Measurements from ENCODE around the gene NISCH.

Gene NISCH

DNA sequence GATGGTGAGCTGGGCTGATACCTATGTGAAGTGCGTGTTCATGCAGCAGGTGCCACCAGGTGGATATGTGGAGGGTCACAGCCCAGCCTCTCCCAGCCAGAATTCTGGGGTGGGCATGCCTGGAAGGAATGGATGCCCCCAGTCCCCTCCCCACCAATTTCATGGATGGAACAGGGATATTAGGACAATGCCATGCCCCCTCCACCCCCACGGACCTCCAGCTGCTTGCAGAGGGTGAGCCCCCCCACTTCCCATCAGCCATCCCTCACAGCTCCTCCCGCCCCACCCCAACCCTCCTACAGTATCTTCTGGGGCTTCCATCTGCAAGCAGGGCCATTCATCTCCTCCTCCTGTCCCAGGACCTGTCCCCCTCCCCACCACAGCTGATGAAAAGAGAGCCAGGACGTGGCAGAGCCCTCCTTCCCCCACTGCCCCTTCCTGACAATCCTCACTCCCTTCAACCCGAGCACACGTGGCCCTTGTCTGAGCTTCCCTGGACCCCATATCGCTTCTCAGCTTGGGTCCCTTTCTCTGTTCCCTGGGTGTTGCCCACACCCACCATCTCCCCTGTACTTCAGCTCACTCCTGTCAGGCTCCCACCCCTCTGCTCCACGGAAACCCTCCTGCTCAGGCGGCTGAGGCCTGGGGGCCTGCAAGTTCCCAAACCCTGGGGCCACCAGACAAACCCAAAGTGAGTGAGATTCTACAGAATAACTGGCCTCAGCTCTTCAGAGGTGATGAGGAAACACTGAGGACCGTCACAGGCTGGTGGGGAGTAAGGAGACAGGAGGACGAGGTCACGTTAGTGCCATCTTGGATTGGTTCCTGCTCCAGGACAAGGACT, 7.7 kb upstream of the NISCH start:
- DNase-seq (ENCODE audit: low read depth in 2 of 2): no peak

GRCh38 chr3:52450489-52451236, 4.7 kb upstream of the NISCH start:
- no peak for DNase-seq (ENCODE audit: low read depth in 2 of 2)

GRCh38 chr3:52451237-52452083, 3.9 kb upstream of the NISCH start:
- no peak for DNase-seq (ENCODE audit: low read depth in 2 of 2)

- DNase-seq (ENCODE audit: low read depth in 2 of 2): no peak
Observed at GRCh38 chr3:52452126-52452525, 3.3 kb upstream of the NISCH start.

DNA sequence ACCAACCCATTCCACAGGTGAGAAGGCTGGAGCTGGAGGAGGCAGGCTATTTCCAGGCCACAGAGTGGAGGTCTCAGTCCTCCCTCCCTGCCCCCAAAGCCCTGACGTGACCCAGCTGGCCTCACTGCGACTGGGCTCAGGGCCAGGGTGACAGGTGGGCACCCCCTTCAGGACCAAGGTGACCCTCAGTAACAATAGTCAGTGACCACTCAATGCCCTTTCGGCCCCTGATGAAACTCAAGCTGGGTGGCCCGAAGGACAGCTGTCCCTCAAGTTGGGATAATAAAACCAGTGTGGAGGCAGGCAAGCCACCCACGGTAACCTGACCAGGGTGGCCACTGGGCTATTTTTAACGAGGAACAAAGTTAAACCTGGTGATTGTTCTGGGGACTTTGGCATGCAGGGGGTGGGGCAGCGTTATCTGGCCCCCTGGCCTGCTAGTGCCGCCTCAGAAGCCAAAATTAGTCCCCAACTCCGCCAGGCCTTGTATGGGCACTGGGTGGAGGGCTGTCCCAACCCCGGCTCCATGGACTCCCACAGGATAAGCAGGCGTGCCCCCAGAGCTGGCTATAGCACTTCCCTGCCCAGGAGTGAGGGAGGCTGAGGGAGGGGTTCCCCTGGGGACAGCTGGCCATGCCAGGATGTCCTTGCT, 2.7 kb upstream of the NISCH start:
- no peak for DNase-seq (ENCODE audit: low read depth in 2 of 2)

DNA sequence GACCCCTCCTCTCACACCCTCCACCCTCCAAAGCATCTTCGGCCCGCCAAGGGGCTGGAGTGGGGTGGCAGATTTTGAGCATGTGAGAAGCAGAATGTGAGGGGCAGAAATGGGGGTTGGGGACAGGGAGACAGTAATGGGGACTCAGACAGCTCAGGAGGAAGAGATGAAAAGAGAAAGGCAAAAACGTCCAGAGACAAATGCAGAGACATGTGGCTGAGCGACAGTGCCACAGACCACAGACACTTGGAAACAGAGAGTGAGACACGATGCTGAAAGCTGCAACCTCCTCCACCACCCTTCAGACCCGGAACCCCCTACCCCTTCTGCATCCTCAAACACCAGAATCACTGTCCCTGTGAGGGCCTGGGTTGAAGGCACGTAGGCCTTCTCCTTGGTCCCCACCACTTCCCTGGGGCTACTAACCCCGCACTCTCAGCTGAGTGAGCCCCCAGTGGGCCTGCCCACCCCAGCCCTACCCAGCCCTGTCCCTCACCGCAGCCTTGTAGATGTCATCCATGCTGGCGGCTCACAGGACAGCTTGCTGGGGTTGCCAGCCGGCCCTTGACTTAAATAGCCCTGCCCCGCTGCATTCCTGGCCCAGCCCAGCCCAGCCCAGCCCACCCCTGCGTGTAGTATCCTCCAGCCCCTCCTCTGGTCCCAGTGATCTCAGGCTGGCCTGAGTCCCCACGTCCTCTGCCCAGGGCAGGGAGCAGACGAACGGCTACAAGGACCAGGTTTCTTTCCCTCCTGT, 1.7 kb upstream of the NISCH start, which contains the start of gene TNNC1:
Gene TNNC1, minus strand, starts transcription at position 546 of the 754 bp plus-strand sequence. Its CDS starts 26 bp downstream, at position 520.
- no peak for DNase-seq (ENCODE audit: low read depth in 2 of 2)

GRCh38 chr3:52454250-52454937, 1.0 kb upstream of the NISCH start:
- DNase-seq (ENCODE audit: low read depth in 2 of 2): no peak

GRCh38 chr3:52454938-52455282, 494 bp upstream of the NISCH start:
- no peak for DNase-seq (ENCODE audit: low read depth in 2 of 2)

DNA sequence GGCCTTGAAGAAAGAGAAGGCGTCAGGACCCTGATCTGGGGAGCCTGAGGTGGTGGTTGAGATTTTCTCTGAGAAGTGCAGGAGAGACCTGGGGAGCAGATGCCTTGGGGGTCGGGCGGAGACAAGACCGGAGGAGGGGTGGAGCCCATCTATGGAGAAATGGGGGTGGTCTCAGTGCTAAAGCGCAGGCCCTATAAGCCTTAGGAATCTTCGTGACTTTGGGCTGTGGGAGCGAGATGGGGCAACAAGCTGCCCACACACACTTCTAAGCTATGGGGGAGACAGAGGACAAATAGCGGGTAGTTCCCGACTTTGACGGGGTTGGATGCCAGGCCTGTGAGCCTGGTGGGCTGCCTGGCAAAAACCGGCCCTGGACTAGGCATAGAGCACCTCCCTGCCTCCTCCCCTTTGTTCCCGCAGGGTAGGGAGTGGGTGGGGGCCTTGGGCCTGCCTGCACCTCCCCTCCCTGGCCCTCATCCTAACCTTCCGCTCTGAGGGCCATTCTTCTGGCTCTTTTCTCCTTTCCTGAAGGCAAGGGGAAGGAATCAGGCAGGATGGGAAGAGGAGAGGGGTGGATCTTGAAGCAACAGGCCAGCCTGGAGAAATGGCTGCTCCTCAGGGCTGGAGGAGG, 880 bp downstream of the NISCH start:
- DNase-seq (ENCODE audit: low read depth in 2 of 2): no peak

- DNase-seq (ENCODE audit: low read depth in 2 of 2): no peak
Observed at GRCh38 chr3:52456800-52457183, 1.4 kb downstream of the NISCH start.

DNA sequence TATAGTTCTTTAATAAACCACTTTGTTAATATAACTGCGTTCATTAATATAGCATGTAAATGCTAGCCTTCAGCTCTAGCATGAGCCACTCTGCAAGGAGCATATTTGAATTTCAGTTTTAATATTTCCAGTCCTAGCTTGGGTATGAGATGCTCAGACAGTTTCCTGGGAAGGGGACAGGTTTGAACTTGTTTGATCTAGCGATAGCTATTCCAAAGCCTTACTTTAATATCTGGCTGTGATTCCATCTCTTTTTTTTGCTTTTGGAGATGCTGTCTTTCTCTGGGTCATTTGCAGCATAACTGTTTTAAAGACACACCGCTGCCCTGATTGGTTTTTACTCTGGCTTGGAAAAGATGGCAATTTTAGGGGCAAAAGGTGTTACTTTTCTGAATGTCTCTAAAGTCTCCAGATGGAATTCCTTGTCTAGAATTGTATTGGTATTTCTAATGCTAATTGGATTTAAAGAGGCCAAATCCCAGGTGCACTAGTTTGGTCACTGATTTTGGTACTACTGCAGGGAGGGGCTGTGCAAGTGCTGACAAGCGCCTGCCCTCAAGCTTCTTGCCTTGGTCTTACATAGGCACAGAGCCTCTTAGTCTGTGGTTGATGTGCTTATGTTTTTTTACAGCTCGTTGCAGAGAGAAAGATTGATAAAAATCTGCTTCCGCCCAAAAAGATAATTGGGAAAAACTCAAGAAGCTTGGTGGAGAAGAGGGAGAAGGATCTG, 2.8 kb downstream of the NISCH start:
- no peak for DNase-seq (ENCODE audit: low read depth in 2 of 2)

GRCh38 chr3:52458770-52459545, 3.6 kb downstream of the NISCH start:
- no peak for DNase-seq (ENCODE audit: low read depth in 2 of 2)

DNA sequence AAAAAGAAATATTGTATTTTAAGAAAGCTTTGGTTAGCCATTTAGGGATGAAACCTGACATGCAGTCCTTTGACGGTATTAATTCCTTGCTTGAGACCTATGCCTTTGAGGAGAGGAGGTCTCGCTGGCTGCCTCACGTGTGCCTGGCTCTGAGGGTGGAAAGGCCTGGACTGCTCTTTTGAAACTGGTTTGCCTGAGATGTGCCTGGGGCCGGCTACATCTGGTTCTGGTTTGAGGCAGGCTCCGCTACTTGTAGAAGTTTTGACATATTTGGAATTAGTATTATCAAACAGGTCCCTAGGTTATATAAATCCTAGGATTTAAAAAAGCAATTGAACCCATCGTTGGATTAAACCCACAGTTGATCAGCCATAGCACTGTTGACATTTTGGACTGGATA, 6.5 kb downstream of the NISCH start:
- no peak for DNase-seq (ENCODE audit: low read depth in 2 of 2)

DNA sequence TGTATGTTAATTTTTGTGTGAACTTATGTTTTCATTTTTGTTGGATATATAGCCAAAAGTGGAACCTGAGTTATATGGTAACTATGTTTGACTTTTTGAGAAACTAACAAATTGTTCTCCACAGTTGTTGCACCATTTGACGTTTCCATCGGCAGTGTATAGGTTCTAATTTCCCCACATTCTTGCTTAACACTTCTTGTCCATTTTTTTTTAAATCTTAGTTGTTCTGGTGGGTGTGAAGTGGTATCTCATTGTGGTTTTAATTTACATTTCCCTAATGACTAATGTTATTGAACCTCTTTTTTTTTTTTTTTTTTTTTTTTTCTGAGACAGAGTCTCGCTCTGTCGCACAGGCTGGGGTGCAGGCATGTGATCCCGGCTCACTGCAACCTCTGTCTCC, 8.0 kb downstream of the NISCH start:
- DNase-seq (ENCODE audit: low read depth in 2 of 2): no peak

- no peak for DNase-seq (ENCODE audit: low read depth in 2 of 2)
Observed at GRCh38 chr3:52468336-52468735, 12.9 kb downstream of the NISCH start.

GRCh38 chr3:52469001-52469400, 13.6 kb downstream of the NISCH start:
- DNase-seq (ENCODE audit: low read depth in 2 of 2): no peak

DNA sequence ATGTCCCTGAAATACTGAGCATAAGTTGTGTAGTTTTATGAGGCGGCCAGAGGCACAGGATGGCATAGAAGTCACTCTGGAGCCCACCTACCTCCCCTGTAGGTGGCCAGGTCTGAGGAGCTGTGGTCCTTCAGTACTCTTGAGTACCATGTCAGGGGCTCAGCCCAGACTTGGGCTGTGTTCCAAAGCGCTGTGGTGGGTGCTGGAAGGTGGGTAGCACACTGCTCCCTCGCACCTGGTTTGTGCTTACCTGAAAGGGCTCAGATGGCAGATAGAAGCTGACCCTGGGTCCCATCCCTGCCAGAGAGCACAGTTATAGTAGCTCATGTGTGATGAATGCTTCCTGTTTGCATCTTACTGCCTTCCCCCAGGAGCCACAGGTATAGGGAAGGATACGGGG, 15.5 kb downstream of the NISCH start:
- DNase-seq (ENCODE audit: low read depth in 2 of 2): no peak

Measured in stimulated activated CD8-positive, alpha-beta memory T cell treated with anti-CD3 and anti-CD28 coated beads, Interleukin-15, amount 100 ng/mL, for 4 hours (primary cell).